Prostate gland (tissue), 2 donors: ENCODE results near the gene NAALADL2.

Source experiments
- POLR2A ChIP-seq: fragments of 450-650 bp; IDR thresholded peaks from one replicate; pipeline ENCODE4 v1.6.1; 2016; ENCODE audit warnings: antibody characterized with exemption, mild to moderate bottlenecking
- POLR2AphosphoS5 ChIP-seq: sonication (generic); formaldehyde crosslinking; IDR thresholded peaks from one replicate; pipeline ENCODE4 v1.6.1; 2017; ENCODE audit warnings: antibody characterized with exemption
- TF ChIP-seq, protein P1 (sequence below), 4 experiments: fragments of 200-600 bp in 2 of 4; fragments of 450-650 bp in 2 of 4; sonication (generic) in 2 of 4; IDR thresholded peaks; 1 replicate in 3 of 4; 2 replicates in 1 of 4; pipeline ENCODE4 v1.5.1; 2016 to 2019; ENCODE audit warnings: antibody characterized with exemption in 4 of 4, mild to moderate bottlenecking in 2 of 4, moderate library complexity in 2 of 4

- TF ChIP-seq, protein P1, sequence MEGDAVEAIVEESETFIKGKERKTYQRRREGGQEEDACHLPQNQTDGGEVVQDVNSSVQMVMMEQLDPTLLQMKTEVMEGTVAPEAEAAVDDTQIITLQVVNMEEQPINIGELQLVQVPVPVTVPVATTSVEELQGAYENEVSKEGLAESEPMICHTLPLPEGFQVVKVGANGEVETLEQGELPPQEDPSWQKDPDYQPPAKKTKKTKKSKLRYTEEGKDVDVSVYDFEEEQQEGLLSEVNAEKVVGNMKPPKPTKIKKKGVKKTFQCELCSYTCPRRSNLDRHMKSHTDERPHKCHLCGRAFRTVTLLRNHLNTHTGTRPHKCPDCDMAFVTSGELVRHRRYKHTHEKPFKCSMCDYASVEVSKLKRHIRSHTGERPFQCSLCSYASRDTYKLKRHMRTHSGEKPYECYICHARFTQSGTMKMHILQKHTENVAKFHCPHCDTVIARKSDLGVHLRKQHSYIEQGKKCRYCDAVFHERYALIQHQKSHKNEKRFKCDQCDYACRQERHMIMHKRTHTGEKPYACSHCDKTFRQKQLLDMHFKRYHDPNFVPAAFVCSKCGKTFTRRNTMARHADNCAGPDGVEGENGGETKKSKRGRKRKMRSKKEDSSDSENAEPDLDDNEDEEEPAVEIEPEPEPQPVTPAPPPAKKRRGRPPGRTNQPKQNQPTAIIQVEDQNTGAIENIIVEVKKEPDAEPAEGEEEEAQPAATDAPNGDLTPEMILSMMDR (IDR thresholded peaks at IDR 0.05): no peak
- no peak for TF ChIP-seq POLR2AphosphoS5
- TF ChIP-seq POLR2A: no peak
Observed at GRCh38 chr3:175386630-175387029, 527.5 kb downstream of the NAALADL2 start.
